IPS-18c (cell line): ENCODE results near the gene PARP6.
A peak's percentile ranks its signal among the peaks of the same experiment; 100 is the strongest.

Experiments
- H3K4me3 ChIP-seq: 2 replicates; pipeline ENCODE4 v1.7.0; 2013; ENCODE audit warnings: low read depth, mild to moderate bottlenecking, low read length, moderate library complexity; ENCODE audit not compliant: insufficient read depth
- H3K9me3 ChIP-seq: one replicate; pipeline ENCODE4 v1.6.1; 2013; ENCODE audit warnings: mild to moderate bottlenecking, low read length, moderate library complexity; ENCODE audit not compliant: control insufficient read depth, insufficient read depth

Gene PARP6

GRCh38 chr15:72237853-72238224, 34.5 kb downstream of the PARP6 start:
- no peak overlapping the region for H3K4me3 ChIP-seq

DNA sequence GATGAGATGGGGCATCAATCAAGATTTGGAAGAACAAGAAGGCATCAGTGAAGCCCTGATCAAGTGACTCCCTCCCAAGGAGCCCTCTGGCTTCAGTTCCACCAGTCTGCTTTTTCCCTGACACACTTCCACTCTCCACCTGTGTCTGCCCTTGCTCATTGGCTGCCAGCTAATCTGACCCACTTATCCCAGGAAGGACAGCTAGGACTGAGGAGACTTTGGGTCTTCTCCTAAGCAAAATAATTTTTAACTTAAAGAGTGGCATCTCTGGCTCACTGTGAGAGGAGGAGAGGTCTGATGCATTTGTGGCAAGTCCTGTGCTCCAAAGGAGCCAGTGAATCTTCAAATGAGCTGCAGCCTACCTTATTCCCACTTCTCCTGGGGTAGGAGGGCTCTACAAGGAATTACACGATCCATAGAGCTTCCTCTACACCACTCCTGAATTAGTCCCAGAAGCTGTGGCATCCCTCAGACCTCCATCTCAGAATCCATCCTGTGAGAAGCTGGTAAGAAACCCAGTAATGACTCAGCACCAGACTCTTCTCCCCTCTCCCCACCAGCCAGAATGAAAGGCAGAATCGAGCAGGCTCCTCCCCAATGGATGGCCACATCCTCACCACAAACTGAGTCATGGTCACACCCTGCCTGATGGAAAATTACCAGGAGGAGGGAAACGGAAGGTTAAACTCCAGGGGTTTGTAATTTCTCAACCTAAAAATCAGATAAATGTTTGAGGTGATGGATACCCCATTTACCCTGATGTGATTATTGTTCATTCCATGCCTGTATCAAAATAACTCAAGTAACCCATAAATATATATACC, 35.1 kb downstream of the PARP6 start:
- H3K4me3 ChIP-seq = no peak overlapping the region
- no peaks in the 10 kb centered on the region for H3K9me3 ChIP-seq

More at GRCh38 chr15:72237853-72238224, 34.5 kb downstream of the PARP6 start:
- H3K9me3 ChIP-seq = no peaks in the 10 kb centered on the region

DNA sequence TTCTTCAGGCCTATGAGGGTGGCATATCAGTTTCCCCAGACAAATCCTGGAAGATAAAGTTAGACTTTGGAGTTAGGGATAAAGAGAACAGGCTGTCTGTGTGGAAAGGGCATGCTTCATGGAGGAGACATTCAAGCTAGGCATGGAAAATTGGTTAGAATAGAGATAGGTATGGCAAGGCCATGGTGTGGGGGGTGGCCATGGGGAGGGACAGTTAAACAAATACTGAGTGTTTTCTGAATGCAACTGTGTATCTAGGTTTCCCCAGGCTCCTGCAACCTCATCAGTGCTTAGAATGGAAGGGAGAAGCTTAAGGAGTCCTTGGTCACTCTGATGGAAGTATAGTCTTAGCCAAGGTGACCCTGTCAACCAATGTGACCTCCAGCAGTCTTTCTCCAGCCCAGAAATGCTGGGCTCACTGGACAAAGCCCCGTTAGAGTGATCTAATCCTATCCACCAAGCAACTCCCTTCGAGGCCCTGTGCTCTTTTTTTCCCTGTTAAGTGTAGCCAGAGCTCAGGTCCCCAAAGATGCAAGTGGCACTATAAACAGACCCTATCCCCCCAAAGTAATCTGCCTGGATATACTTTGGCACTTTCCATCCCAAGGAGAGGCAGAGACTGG, 35.9 kb downstream of the PARP6 start:
- H3K9me3 ChIP-seq = no peaks in the 10 kb centered on the region
- no peak overlapping the region for H3K4me3 ChIP-seq

- no peak overlapping the region for H3K4me3 ChIP-seq
- H3K9me3 ChIP-seq = peaks cover 4% of the 10 kb centered on the region
These were observed 37.1 kb downstream of the PARP6 start for GRCh38 chr15:72235298-72235697.

DNA sequence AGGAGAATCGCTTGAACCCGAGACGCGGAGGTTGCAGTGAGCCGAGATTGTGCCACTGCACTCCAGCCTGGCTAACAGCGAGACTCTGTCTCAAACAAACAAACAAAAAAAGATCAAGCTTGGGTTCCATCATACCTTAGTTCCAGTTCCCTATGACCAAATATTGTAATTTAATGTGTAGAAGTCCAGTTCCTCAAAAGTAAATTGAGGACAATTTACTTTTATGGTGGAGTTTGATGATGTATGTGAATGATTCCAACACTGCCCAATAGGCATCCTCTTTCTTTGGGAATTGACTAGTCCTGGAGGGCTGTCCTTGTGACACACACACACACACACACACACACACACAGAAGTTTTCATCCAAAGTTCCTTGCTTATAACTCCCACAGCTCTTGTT, 38.6 kb downstream of the PARP6 start:
- Histone ChIP-seq H3K9me3 (peaks cover 4% of the 10 kb centered on the region), H3K4me3 (no peak overlapping the region)

- Histone ChIP-seq H3K9me3 (peaks cover 4% of the 10 kb centered on the region), H3K4me3 (peak overlapping the region; percentile 72)
These were observed 40.4 kb downstream of the PARP6 start for GRCh38 chr15:72231833-72232478.

DNA sequence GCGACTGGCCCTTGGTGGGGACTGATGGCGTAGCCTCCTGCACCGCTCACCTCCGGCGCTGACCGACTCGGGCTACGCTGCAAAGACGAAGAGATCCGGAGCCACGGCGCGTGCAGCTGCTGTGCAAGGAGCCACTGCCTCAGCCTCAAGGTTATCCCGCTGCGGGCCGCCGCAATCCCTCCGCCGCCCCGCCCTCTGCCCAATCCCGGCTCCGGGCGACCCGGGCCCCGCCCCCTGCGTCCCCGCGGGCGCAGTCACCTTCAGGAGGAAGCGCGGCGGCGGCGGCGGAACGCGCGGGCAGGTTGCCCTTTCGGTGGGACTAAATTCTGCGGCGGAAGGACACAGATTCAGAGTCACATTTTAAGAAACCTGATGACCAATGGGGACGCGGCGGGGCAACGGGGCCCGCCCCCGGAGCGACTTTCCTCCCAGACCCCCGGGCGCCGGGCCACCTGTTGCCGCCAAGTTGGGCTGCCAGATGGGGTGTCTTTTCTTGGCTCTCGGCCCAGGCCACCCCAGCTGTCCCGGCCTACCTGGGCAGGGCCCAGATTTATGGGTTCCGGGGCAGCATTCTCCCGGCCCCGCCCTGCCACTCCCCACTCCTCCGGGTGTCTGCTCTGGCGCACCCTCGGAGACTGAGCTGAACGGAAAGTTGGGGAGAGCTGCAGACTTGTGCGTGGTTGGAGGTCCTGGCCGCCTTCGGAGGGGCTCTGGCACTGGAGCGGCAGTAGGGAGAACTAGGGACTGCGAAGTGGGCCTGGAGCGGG, 41.1 kb downstream of the PARP6 start, which contains the start of gene PKM:
Gene PKM (minus strand): TSS at position 125 of the 767 bp plus-strand sequence. CDS start 12,093 bp downstream, outside the sequence.
- peak within 1 kb of the TSS; percentile 99 for H3K4me3 ChIP-seq

GRCh38 chr15:72230197-72231065, 41.9 kb downstream of the PARP6 start:
- peak overlapping the region; percentile 99 for H3K4me3 ChIP-seq
- H3K9me3 ChIP-seq = peaks cover 4% of the 10 kb centered on the region

More for the DNA sequence above, 41.1 kb downstream of the PARP6 start, which contains the start of gene PKM:
- peaks cover 4% of the 10 kb centered on the region for H3K9me3 ChIP-seq

DNA sequence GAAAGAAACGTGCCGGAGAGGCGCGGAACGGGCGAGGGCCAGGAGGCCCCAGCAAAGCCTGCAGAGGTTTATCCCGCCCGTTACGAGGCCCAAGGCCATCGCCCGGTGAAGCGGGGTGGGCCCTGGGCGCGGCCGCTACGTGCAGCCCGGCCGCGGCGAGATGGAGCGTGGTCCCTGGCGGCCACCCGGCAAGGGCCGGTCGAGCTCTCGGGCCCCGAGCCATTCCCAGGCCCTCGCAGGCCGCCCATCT, 42.5 kb downstream of the PARP6 start:
- H3K4me3 ChIP-seq = peak overlapping the region; percentile 99
- H3K9me3 ChIP-seq = peaks cover 4% of the 10 kb centered on the region

- Histone ChIP-seq H3K9me3 (peaks cover 4% of the 10 kb centered on the region), H3K4me3 (peak overlapping the region; percentile 99)
These were observed 43.0 kb downstream of the PARP6 start for GRCh38 chr15:72229076-72229946.

- no peak overlapping the region for H3K4me3 ChIP-seq
- peaks cover 4% of the 10 kb centered on the region for H3K9me3 ChIP-seq
These were observed 44.6 kb downstream of the PARP6 start for GRCh38 chr15:72227720-72228119.

DNA sequence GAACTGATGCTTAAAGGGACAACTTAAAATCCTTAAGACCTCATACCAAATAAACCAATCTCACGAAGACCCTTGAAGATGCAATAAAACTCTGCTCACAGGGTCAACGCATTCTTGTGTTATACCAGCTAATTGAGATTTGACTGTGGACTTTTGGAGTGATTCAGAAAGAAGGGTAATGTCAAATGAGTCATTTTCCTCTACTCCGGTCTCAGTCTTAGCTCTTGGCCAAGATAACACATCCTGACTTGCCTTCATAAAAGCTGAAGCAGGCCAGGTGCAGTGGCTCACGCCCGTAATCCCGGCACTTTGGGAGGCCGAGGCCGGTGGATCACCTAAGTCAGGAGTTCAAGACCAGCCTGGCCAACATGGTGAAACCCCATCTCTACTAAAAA, 45.2 kb downstream of the PARP6 start:
- Histone ChIP-seq H3K9me3 (peaks cover 4% of the 10 kb centered on the region), H3K4me3 (peak overlapping the region; percentile 20; the same call in 1 of the 2 replicates)

- H3K4me3 ChIP-seq = no peak overlapping the region
These were observed 49.1 kb downstream of the PARP6 start for GRCh38 chr15:72223278-72223677.

DNA sequence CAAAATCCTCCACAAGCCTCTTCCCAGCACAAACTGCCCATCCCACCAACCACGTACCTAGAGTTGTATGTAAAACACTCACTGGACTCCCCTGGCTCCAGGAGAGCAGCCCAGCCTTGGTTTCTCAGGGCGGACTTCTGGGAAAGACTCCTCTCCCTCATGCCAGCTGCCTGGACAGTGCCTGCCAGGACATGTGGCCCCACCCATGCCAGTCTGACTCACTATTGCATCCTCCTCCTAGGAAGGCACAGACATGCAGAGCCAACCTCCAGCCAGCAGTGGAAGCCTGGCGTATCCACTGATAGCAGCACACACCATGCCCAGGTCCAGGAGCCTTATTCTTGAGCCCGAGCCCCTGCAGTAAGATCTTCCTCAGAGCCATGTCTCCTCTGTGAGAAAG, 50.0 kb downstream of the PARP6 start:
- H3K4me3 ChIP-seq = no peak overlapping the region
- H3K9me3 ChIP-seq = peaks cover 2% of the 10 kb centered on the region

More at GRCh38 chr15:72223278-72223677, 49.1 kb downstream of the PARP6 start:
- peaks cover 2% of the 10 kb centered on the region for H3K9me3 ChIP-seq

- Histone ChIP-seq H3K9me3 (peaks cover 2% of the 10 kb centered on the region), H3K4me3 (no peak overlapping the region)
These were observed 51.7 kb downstream of the PARP6 start for GRCh38 chr15:72220687-72221086.

DNA sequence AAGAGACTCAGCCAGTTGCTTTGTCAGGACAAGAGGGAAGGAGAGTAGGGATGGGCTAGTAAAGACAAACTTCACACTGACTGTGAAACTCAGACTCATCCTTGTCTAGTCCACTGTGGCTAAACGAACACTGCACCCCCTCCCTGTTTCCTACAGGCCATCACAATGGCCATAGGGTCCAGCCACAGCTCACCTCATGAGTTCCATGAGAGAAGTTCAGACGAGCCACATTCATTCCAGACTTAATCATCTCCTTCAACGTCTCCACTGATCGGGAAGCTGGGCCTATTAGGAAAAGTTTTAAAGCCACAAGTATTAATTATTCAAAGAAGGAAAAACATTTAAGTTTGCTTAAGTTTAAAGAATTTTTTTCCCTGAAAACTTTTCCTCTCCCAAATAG, 55.1 kb downstream of the PARP6 start:
- Histone ChIP-seq H3K4me3 (no peak overlapping the region), H3K9me3 (peaks cover 2% of the 10 kb centered on the region)
